ENCODE measurements around the gene MT1B.

MT1B gene

DNA sequence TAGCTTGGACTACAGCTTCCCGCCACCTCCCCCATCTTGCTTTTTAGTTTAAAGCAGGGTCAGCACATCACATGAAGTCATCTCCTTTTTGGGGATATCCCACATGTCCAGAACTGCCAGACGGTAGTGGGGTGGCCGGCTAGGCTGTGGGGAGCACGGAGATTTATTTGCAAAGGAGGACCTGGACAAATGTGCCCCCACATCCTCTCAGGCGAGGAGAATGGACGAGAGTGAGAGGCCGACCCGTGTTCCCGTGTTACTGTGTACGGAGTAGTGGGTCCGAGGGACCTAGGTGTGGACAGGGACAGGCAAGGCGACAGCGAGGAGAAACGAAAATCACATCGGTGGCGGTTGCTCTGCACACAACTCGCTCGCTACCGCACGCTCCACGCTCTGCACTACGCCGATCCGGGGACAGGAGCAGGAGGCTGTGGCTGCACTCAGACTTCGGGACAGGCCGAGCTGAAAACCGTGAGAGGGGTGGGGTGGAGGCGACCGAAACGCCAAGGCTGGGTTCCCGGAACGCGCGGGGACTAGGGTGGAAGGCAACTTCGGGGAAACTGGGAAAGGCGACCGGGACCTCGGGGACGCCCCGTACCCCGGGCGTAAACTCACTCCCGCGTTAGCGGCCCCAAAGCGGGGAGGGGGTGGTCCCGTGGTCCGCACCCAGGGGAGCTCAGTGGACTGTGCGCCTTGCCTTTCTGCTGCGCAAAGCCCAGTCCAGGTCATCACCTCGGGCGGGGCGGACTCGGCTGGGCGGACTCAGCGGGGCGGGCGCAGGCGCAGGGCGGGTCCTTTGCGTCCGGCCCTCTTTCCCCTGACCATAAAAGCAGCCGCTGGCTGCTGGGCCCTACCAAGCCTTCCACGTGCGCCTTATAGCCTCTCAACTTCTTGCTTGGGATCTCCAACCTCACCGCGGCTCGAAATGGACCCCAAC is 13.6 kb upstream of the MT1B start, which contains the start of gene MT1A:
Gene MT1A (plus strand): TSS at position 853 of the 937 bp plus-strand sequence. CDS start 73 bp downstream, at position 926.
- Histone ChIP-seq H3K9me3 (ENCODE audit: insufficient read depth, low read length, severe bottlenecking) (no peaks in the 10 kb centered on the region), H3K27ac (ENCODE audit: low read length) (no peak within 1 kb of the TSS), H2AFZ (ENCODE audit: low read depth, low read length) (no peak within 1 kb of the TSS), H3K4me2 (ENCODE audit: insufficient read depth, low read length) (no peak within 1 kb of the TSS), H3K27me3 (ENCODE audit: insufficient read depth, low read length, poor library complexity) (peaks cover 34% of the 10 kb centered on the region), H3K4me1 (ENCODE audit: insufficient read depth, low read length) (no peaks in the 10 kb centered on the region), H3K36me3 (ENCODE audit: insufficient read depth, low read length) (no peaks in the 10 kb centered on the region), H4K20me1 (ENCODE audit: insufficient read depth, low read length) (no peaks in the 10 kb centered on the region), H3K79me2 (ENCODE audit: insufficient read depth, low read length) (no peaks in the 10 kb centered on the region), H3K9ac (ENCODE audit: low read depth, low read length) (no peak within 1 kb of the TSS), H3K4me3 (ENCODE audit: low read depth in 1 of 2, low read length in 2 of 2) (no peak within 1 kb of the TSS)
- no peak for ATAC-seq (ENCODE audit: insufficient read depth, low read depth)
- TF ChIP-seq, protein P1, sequence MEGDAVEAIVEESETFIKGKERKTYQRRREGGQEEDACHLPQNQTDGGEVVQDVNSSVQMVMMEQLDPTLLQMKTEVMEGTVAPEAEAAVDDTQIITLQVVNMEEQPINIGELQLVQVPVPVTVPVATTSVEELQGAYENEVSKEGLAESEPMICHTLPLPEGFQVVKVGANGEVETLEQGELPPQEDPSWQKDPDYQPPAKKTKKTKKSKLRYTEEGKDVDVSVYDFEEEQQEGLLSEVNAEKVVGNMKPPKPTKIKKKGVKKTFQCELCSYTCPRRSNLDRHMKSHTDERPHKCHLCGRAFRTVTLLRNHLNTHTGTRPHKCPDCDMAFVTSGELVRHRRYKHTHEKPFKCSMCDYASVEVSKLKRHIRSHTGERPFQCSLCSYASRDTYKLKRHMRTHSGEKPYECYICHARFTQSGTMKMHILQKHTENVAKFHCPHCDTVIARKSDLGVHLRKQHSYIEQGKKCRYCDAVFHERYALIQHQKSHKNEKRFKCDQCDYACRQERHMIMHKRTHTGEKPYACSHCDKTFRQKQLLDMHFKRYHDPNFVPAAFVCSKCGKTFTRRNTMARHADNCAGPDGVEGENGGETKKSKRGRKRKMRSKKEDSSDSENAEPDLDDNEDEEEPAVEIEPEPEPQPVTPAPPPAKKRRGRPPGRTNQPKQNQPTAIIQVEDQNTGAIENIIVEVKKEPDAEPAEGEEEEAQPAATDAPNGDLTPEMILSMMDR (IDR thresholded peaks at IDR 0.05; ENCODE audit: borderline replicate concordance, extremely low read depth, low read length, poor library complexity, severe bottlenecking) = no peak
- no peak for TF ChIP-seq EZH2 (IDR thresholded peaks at IDR 0.05; ENCODE audit: borderline replicate concordance, low read depth, low read length, severe bottlenecking)
- no peak for DNase-seq

DNA sequence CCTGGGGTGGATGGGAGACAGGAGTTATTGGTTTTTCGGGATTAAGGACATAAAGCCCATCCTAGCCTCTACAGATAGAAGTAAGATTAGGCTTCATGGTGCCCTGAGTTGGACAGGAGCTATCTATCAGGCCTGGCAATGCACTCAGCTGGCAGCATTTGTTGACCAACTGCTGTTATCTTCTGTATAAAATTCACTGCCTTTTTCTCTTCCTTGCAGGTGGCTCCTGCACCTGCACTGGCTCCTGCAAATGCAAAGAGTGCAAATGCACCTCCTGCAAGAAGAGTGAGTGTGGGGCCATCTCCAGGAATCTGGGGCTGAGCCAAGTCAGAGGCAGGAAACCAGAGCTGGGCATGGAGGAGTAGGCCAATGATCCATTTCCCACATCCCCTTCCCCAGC is 12.6 kb upstream of the MT1B start:
- ATAC-seq (ENCODE audit: insufficient read depth, low read depth) = no peak
- Histone ChIP-seq H3K4me1 (ENCODE audit: insufficient read depth, low read length) (no peaks in the 10 kb centered on the region), H3K27me3 (ENCODE audit: insufficient read depth, low read length, poor library complexity) (peaks cover 38% of the 10 kb centered on the region), H3K36me3 (ENCODE audit: insufficient read depth, low read length) (no peaks in the 10 kb centered on the region), H3K79me2 (ENCODE audit: insufficient read depth, low read length) (no peaks in the 10 kb centered on the region), H2AFZ (ENCODE audit: low read depth, low read length) (no peak overlapping the region), H3K4me3 (ENCODE audit: low read depth in 1 of 2, low read length in 2 of 2) (no peak overlapping the region), H4K20me1 (ENCODE audit: insufficient read depth, low read length) (no peaks in the 10 kb centered on the region), H3K4me2 (ENCODE audit: insufficient read depth, low read length) (no peak overlapping the region), H3K27ac (ENCODE audit: low read length) (no peak overlapping the region), H3K9ac (ENCODE audit: low read depth, low read length) (no peak overlapping the region), H3K9me3 (ENCODE audit: insufficient read depth, low read length, severe bottlenecking) (no peaks in the 10 kb centered on the region)
- no peak for DNase-seq
- TF ChIP-seq EZH2 (IDR thresholded peaks at IDR 0.05; ENCODE audit: borderline replicate concordance, low read depth, low read length, severe bottlenecking) = no peak
- TF ChIP-seq, protein P1 (IDR thresholded peaks at IDR 0.05; ENCODE audit: borderline replicate concordance, extremely low read depth, low read length, poor library complexity, severe bottlenecking) = no peak

DNA sequence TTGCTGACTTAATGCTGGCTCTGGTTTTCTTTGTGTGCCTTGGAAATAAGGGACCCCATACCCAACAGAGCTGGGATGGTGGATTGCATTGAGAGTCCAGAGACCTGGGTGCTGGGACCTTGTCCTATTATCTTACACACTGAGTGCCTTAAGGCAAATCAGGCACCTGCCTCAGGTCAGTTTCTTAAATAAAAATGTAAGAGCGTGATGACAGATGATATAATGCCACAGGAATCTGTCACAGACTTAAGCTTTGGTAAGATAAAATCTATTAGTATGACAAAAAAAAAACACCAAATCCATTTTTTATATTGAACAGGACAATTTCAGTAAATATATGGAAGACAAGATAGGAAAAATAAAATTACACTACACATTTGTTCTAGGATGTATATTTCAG is 11.6 kb upstream of the MT1B start:
- DNase-seq (no peak), ATAC-seq (ENCODE audit: insufficient read depth, low read depth) (no peak)
- Histone ChIP-seq H3K4me3 (ENCODE audit: low read depth in 1 of 2, low read length in 2 of 2) (no peak overlapping the region), H4K20me1 (ENCODE audit: insufficient read depth, low read length) (no peaks in the 10 kb centered on the region), H3K36me3 (ENCODE audit: insufficient read depth, low read length) (no peaks in the 10 kb centered on the region), H3K27ac (ENCODE audit: low read length) (no peak overlapping the region), H2AFZ (ENCODE audit: low read depth, low read length) (no peak overlapping the region), H3K79me2 (ENCODE audit: insufficient read depth, low read length) (no peaks in the 10 kb centered on the region), H3K27me3 (ENCODE audit: insufficient read depth, low read length, poor library complexity) (peaks cover 44% of the 10 kb centered on the region), H3K4me2 (ENCODE audit: insufficient read depth, low read length) (no peak overlapping the region), H3K4me1 (ENCODE audit: insufficient read depth, low read length) (no peaks in the 10 kb centered on the region), H3K9me3 (ENCODE audit: insufficient read depth, low read length, severe bottlenecking) (no peaks in the 10 kb centered on the region), H3K9ac (ENCODE audit: low read depth, low read length) (no peak overlapping the region)
- TF ChIP-seq, protein P1 (IDR thresholded peaks at IDR 0.05; ENCODE audit: borderline replicate concordance, extremely low read depth, low read length, poor library complexity, severe bottlenecking) = no peak
- no peak for TF ChIP-seq EZH2 (IDR thresholded peaks at IDR 0.05; ENCODE audit: borderline replicate concordance, low read depth, low read length, severe bottlenecking)
